ENCODE data around the gene TNN. TPM values are rescaled to one million over a fixed set of nuclear protein-coding genes. Genes with fewer than 3 reads are reported as not detected.

TNN gene
- total RNA-seq, 1 donor from 2014 or later = 0.11 TPM

GRCh38 chr1:175169286-175170018 lies 101.8 kb downstream of the TNN start:
- no peak for DNase-seq (ENCODE audit: low spot score in 2 of 2)
- H3K4me1 ChIP-seq = no peaks in the 10 kb centered on the region
- TF ChIP-seq, protein P1, sequence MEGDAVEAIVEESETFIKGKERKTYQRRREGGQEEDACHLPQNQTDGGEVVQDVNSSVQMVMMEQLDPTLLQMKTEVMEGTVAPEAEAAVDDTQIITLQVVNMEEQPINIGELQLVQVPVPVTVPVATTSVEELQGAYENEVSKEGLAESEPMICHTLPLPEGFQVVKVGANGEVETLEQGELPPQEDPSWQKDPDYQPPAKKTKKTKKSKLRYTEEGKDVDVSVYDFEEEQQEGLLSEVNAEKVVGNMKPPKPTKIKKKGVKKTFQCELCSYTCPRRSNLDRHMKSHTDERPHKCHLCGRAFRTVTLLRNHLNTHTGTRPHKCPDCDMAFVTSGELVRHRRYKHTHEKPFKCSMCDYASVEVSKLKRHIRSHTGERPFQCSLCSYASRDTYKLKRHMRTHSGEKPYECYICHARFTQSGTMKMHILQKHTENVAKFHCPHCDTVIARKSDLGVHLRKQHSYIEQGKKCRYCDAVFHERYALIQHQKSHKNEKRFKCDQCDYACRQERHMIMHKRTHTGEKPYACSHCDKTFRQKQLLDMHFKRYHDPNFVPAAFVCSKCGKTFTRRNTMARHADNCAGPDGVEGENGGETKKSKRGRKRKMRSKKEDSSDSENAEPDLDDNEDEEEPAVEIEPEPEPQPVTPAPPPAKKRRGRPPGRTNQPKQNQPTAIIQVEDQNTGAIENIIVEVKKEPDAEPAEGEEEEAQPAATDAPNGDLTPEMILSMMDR (IDR thresholded peaks at IDR 0.05) = no peak
- H3K27me3 ChIP-seq = no peaks in the 10 kb centered on the region
- no peak overlapping the region for H3K27ac ChIP-seq
- H3K9me3 ChIP-seq = no peaks in the 10 kb centered on the region
- intact Hi-C loops (cut with DNase I) = no loop called here
- H3K4me3 ChIP-seq = no peak overlapping the region
- peaks cover 12 to 21% of the 10 kb centered on the region in 2 donors for H3K36me3 ChIP-seq

GRCh38 chr1:175171036-175171913 lies 103.6 kb downstream of the TNN start:
- TF ChIP-seq, protein P1 (IDR thresholded peaks at IDR 0.05) = no peak
- no peak overlapping the region for H3K27ac ChIP-seq
- peaks cover 3 to 6% of the 10 kb centered on the region in 2 donors for H3K36me3 ChIP-seq
- no peak for DNase-seq (ENCODE audit: low spot score in 2 of 2)
- no peaks in the 10 kb centered on the region for H3K9me3 ChIP-seq
- no peaks in the 10 kb centered on the region for H3K4me1 ChIP-seq
- no peak overlapping the region for H3K4me3 ChIP-seq
- H3K27me3 ChIP-seq = no peaks in the 10 kb centered on the region
- intact Hi-C loops (cut with DNase I) = no loop called here

- Histone ChIP-seq H3K4me1 (no peaks in the 10 kb centered on the region), H3K4me3 (no peak overlapping the region), H3K27ac (no peak overlapping the region), H3K36me3 (peaks cover 5 to 10% of the 10 kb centered on the region in 2 donors), H3K27me3 (no peaks in the 10 kb centered on the region), H3K9me3 (no peaks in the 10 kb centered on the region)
- TF ChIP-seq, protein P1 (IDR thresholded peaks at IDR 0.05) = no peak
- DNase-seq (ENCODE audit: low spot score in 2 of 2) = no peak
- intact Hi-C loops (cut with DNase I) = no loop called here
Measured at GRCh38 chr1:175172503-175172902, 104.9 kb downstream of the TNN start.

- TF ChIP-seq, protein P1 (IDR thresholded peaks at IDR 0.05) = no peak
- no peak overlapping the region for H3K4me3 ChIP-seq
- H3K36me3 ChIP-seq = peaks cover 5 to 10% of the 10 kb centered on the region in 2 donors
- H3K27me3 ChIP-seq = no peaks in the 10 kb centered on the region
- H3K9me3 ChIP-seq = no peaks in the 10 kb centered on the region
- DNase-seq (ENCODE audit: low spot score in 2 of 2) = no peak
- H3K27ac ChIP-seq = no peak overlapping the region
- intact Hi-C loops (cut with DNase I) = no loop called here
- no peaks in the 10 kb centered on the region for H3K4me1 ChIP-seq
Measured at GRCh38 chr1:175173531-175173930, 105.9 kb downstream of the TNN start.

GRCh38 chr1:175174309-175175102 lies 106.9 kb downstream of the TNN start:
- TF ChIP-seq, protein P1 (IDR thresholded peaks at IDR 0.05) = no peak
- intact Hi-C loops (cut with DNase I) = no loop called here

More at GRCh38 chr1:175174309-175175102, 106.9 kb downstream of the TNN start:
- DNase-seq (ENCODE audit: low spot score in 2 of 2) = no peak
- Histone ChIP-seq H3K4me3 (no peak overlapping the region), H3K4me1 (no peaks in the 10 kb centered on the region), H3K36me3 (peaks cover 5 to 8% of the 10 kb centered on the region in 2 donors), H3K27ac (no peak overlapping the region), H3K9me3 (no peaks in the 10 kb centered on the region), H3K27me3 (no peaks in the 10 kb centered on the region)
